Heart right ventricle (tissue), 16 donors: Measurements from ENCODE around the gene ATXN7L1. TPM values are rescaled to one million over a fixed set of nuclear protein-coding genes. Genes with fewer than 3 reads are reported as not detected.
"Not testable (repeated sequence)": the region's sequence is repeated elsewhere in the genome, so short reads cannot be mapped to it uniquely, and the experiment has no call there.

Experiments
- ATAC-seq, 8 donors: fragments of 200-7000 bp; cut with Tn5 transposase; one replicate each; pipeline ENCODE4 v1.9.1; 2020; ENCODE audit warnings: mild to moderate bottlenecking in 8 of 8, moderate library complexity in 8 of 8, moderate number of reproducible peaks in 1 of 8
- DNase-seq, 2 donors: peaks; one replicate each; pipeline ENCODE4 v3.0.0-alpha.2; 2020
- H3K27ac ChIP-seq, 10 donors: fragments of 200-600 bp; sonication (generic) in 2 of 10; one replicate each; pipeline versions ENCODE4 v1.5.0 to v1.8.0; 2020 to 2022; ENCODE audit warnings: mild to moderate bottlenecking in 3 of 10
- H3K27me3 ChIP-seq, 7 donors: fragments of 200-600 bp; one replicate each; pipeline ENCODE4 v1.8.0; 2021 to 2022; ENCODE audit warnings: mild to moderate bottlenecking in 2 of 7
- H3K36me3 ChIP-seq, 9 donors: fragments of 200-600 bp; sonication (generic) in 1 of 9; one replicate each; pipeline versions ENCODE4 v1.5.0 to v1.8.0; 2020 to 2022; ENCODE audit warnings: mild to moderate bottlenecking in 2 of 9
- H3K4me1 ChIP-seq, 9 donors: fragments of 200-600 bp; sonication (generic) in 1 of 9; one replicate each; pipeline versions ENCODE4 v1.5.0 to v1.8.0; 2020 to 2022; ENCODE audit warnings: mild to moderate bottlenecking in 4 of 9
- H3K4me3 ChIP-seq, 10 donors: fragments of 200-600 bp; sonication (generic) in 2 of 10; one replicate each; pipeline versions ENCODE4 v1.5.0 to v1.8.0; 2020 to 2022; ENCODE audit warnings: mild to moderate bottlenecking in 7 of 10, moderate library complexity in 2 of 10
- H3K9me3 ChIP-seq, 11 donors: fragments of 200-600 bp in 10 of 11; sonication (generic) in 2 of 11; one replicate each; pipeline versions ENCODE4 v1.5.0 to v1.8.0; 2013 to 2022; ENCODE audit warnings: mild to moderate bottlenecking in 2 of 11, control low read depth in 1 of 11, moderate library complexity in 1 of 11
- WGBS, 2 donors: extraction: QIAGEN DNeasy Blood & Tissue Kit; methylation state at CpG; one replicate each; pipeline ENCODE4 v1.1.7; 2013; ENCODE audit warnings: inconsistent platforms in 1 of 2; 5-methylcytosine and 5-hydroxymethylcytosine counted together
- intact Hi-C, 10 donors: fragments of 100-400 bp; cut with DNase I; formaldehyde crosslinking; loops; one replicate each; pipeline versions ENCODE4 v1.11.1 to v1.14.2; 2022
- polyA plus RNA-seq, 2 donors: library from polyadenylated mRNA; stranded (reverse); fragments of 200-250 nt; gene quantifications; one replicate each; pipeline ENCODE4 v1.2.3, GENCODE V29; 2013
- total RNA-seq, 10 donors: library from RNA; stranded (reverse); fragmentation: NEBNext Ultra II Directional in 3 of 10; extraction: Animal tissue kit (Norgen Biotek cat#: 25700) in 3 of 10; gene quantifications; one replicate each; pipeline versions ENCODE4 v1.2.1 to v1.2.4, GENCODE V29; 2021 to 2023
- TF ChIP-seq, protein P1 (sequence below), 9 donors: fragments of 200-600 bp; sonication (generic) in 2 of 9; IDR thresholded peaks; one replicate each; pipeline versions ENCODE4 v1.5.0 to v1.8.0; 2021 to 2022; ENCODE audit warnings: antibody characterized with exemption in 9 of 9, mild to moderate bottlenecking in 5 of 9, moderate library complexity in 1 of 9
- donor health status: Arrhythmogenic right ventricular cardiomyopathy.
- donor health status: ischemic (EF 13 %, LVEDD 7.1; RV severe dilation, severe dysfunction).
- donor health status: healthy with polysubstance abuse.
- donor health status: DM: no; HTN: yes; CAD: no.
- donor health status: DM: no; HTN: no; CAD: no.
- donor health status: ischemic (EF 25% LVEDD 6.9; RV normal size, moderate dysfunction).
- donor health status: ischemic (EF 25% LVEDD 5.7; RV mildly dilated, moderate dysfunction).
- donor health status: healthy.
- donor health status: DM: yes; HTN: yes; CAD: no.
- donor health status: Ischemic cardiomyopathy.
- donor health status: ischemic (EF 35%, LVEDD 5.7; RV mildly dilated, moderate dysfunction).
- donor health status: nonischemic (EF 11% LVEDD 7.7; RV severe dilation, severe dysfunction).
- donor health status: DM: yes; HTN: yes; CAD: no.
- donor health status: PGD.
- donor health status: ischemic (EF 29% LVEDD 5.4; RV normal size, mild dysfunction).
- donor health status: nonischemic (EF 23%, LVEDD 6.1; RV moderate dilation, normal function).

Gene ATXN7L1
- total and polyA plus RNA-seq, 12 donors: 1.7 to 7.2 (median 5.4) TPM

GRCh38 chr7:105790996-105791395, 85.4 kb downstream of the ATXN7L1 start:
- no peaks in the 10 kb centered on the region for H3K27me3 ChIP-seq
- no peak for DNase-seq
- TF ChIP-seq, protein P1, sequence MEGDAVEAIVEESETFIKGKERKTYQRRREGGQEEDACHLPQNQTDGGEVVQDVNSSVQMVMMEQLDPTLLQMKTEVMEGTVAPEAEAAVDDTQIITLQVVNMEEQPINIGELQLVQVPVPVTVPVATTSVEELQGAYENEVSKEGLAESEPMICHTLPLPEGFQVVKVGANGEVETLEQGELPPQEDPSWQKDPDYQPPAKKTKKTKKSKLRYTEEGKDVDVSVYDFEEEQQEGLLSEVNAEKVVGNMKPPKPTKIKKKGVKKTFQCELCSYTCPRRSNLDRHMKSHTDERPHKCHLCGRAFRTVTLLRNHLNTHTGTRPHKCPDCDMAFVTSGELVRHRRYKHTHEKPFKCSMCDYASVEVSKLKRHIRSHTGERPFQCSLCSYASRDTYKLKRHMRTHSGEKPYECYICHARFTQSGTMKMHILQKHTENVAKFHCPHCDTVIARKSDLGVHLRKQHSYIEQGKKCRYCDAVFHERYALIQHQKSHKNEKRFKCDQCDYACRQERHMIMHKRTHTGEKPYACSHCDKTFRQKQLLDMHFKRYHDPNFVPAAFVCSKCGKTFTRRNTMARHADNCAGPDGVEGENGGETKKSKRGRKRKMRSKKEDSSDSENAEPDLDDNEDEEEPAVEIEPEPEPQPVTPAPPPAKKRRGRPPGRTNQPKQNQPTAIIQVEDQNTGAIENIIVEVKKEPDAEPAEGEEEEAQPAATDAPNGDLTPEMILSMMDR (IDR thresholded peaks at IDR 0.05): no peak
- ATAC-seq: no peak
- no peaks in the 10 kb centered on the region for H3K9me3 ChIP-seq
- H3K4me3 ChIP-seq: no peak overlapping the region
- 92 to 95% methylated on average over 3 of the region's 3 CpGs for WGBS, 2 donors
- peaks cover 7 to 20% (median 15%) of the 10 kb centered on the region in 9 donors for H3K4me1 ChIP-seq
- peaks cover 0 to 23% (median 3%) of the 10 kb centered on the region in 9 donors for H3K36me3 ChIP-seq
- intact Hi-C loops: no loop called here
- no peak overlapping the region for H3K27ac ChIP-seq

DNA sequence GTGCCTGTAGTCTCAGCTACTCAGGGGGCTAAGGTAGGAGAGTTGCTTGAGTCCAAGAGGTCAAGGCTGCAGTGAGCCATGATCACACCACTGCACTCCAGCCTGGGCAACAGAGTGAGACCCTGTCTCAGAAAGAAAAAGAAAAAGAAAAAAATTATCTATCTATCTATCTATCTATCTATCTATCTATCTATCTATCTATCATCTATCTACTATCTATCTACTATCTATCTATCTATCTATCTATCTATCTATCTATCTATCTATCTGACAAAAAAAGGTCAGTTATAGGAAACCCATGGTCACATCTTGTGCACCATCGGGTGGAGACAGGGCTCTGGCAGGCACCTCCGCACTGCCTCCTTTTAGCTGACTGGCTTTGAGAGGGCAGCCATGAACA, 85.9 kb downstream of the ATXN7L1 start:
- 89 to 93% methylated on average over 2 of the region's 2 CpGs for WGBS, 2 donors
- Histone ChIP-seq H3K36me3 (peaks cover 0 to 23% (median 3%) of the 10 kb centered on the region in 9 donors), H3K4me1 (peaks cover 4 to 15% (median 9%) of the 10 kb centered on the region in 9 donors)
- ATAC-seq, H3K4me3 ChIP-seq, H3K27me3 ChIP-seq, intact Hi-C loops, DNase-seq, H3K27ac ChIP-seq, H3K9me3 ChIP-seq: not testable (repeated sequence)

DNA sequence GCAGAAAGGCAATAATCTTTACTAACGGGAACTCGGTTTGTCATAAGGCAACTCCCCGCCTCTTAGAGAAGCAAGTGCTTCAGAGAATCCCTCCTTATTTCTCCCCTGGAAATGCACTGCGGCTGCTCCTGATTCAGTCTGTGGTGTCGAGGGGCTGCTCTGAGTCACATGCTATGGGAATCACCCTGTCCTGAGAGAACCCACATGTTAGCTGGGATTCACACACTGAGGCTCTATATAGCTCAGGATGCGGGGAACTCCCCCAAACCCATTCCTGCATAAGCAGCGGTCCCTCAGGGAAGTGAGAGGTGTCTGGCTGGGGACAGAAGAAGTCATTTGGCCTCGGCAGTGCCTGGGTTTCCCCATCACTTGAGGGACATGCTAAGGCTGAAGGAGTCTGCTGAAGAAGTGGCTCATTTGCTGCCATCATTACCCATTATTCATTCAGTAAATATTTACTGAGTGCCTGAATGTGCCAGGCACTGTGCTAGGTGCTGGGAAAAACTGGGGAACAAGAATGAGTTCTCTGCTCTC, 87.5 kb downstream of the ATXN7L1 start:
- DNase-seq (no peak), ATAC-seq (no peak)
- no peaks in the 10 kb centered on the region for H3K27me3 ChIP-seq
- TF ChIP-seq, protein P1 (IDR thresholded peaks at IDR 0.05): no peak
- no peak overlapping the region for H3K4me3 ChIP-seq
- 88% methylated on average over 8 of the region's 8 CpGs for WGBS, 2 donors
- H3K9me3 ChIP-seq: no peaks in the 10 kb centered on the region
- H3K36me3 ChIP-seq: peaks cover 0 to 23% (median 3%) of the 10 kb centered on the region in 9 donors
- H3K27ac ChIP-seq: no peak overlapping the region
- intact Hi-C loops: no loop called here
- H3K4me1 ChIP-seq: no peaks in the 10 kb centered on the region

DNA sequence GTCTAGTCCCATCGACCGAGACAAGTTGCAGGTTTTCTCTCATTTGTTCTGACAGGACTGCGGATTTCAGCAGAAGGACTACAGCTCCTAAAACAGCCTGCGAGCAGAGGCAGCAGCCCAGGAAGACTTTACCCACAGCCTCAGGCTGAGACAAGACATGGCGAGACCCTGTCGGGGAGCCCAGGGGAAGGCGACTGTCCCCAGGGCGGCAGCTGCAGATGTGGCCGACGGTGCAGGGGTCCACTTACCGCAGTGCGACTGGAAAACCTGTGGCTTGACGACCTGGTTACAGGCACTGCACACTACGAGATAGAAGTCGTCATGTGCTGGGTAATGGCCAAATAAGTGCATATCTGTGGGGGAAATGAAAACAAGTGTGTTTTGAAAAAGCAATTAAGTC, 88.0 kb downstream of the ATXN7L1 start:
- Histone ChIP-seq H3K4me3 (no peak overlapping the region), H3K4me1 (no peaks in the 10 kb centered on the region), H3K36me3 (peaks cover 0 to 23% (median 3%) of the 10 kb centered on the region in 9 donors), H3K9me3 (no peaks in the 10 kb centered on the region), H3K27me3 (no peaks in the 10 kb centered on the region), H3K27ac (no peak overlapping the region)
- TF ChIP-seq, protein P1 (IDR thresholded peaks at IDR 0.05): no peak
- no peak for ATAC-seq
- no peak for DNase-seq
- WGBS, 2 donors: 85 to 90% methylated on average over 15 of the region's 15 CpGs
- intact Hi-C loops: no loop called here

- H3K4me3 ChIP-seq: no peak overlapping the region
- H3K27me3 ChIP-seq: no peaks in the 10 kb centered on the region
- WGBS, 2 donors: 82 to 84% methylated on average over 3 of the region's 3 CpGs
- intact Hi-C loops: no loop called here
- peaks cover 0 to 23% (median 3%) of the 10 kb centered on the region in 9 donors for H3K36me3 ChIP-seq
- peaks cover 0 to 5% (median 0%) of the 10 kb centered on the region in 9 donors for H3K4me1 ChIP-seq
- no peak for ATAC-seq
- no peak for DNase-seq
- TF ChIP-seq, protein P1 (IDR thresholded peaks at IDR 0.05): no peak
- no peak overlapping the region for H3K27ac ChIP-seq
- H3K9me3 ChIP-seq: no peaks in the 10 kb centered on the region
Observed at GRCh38 chr7:105787793-105788192, 88.6 kb downstream of the ATXN7L1 start.
